ENCODE results near the gene PBX4.

The PBX4 gene

DNA sequence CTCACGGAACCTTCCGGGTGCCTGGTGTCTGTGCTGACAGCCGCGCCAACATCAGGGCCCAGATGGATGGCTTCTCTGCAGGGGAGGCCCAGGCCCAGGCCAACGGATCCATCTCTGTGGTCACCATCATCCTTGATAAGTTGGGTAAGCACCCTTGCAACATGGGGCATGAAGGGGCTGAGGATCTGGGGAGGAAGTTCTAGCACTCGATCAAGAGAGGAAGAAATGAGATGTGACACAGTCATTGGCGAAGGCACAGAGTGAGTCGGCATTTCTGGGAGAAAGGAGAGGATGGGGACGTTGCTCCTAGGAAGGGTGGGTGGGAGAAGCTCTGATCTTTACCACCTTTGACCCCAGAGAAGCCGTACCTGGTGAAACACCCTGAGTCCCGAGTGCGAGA, 76.0 kb downstream of the PBX4 start:
- no peak overlapping the region for H3K4me3 ChIP-seq (ENCODE audit: low read length)
- TF ChIP-seq ZNF274 (IDR thresholded peaks at IDR 0.05; ENCODE audit: low read depth, low read length), result no peak

DNA sequence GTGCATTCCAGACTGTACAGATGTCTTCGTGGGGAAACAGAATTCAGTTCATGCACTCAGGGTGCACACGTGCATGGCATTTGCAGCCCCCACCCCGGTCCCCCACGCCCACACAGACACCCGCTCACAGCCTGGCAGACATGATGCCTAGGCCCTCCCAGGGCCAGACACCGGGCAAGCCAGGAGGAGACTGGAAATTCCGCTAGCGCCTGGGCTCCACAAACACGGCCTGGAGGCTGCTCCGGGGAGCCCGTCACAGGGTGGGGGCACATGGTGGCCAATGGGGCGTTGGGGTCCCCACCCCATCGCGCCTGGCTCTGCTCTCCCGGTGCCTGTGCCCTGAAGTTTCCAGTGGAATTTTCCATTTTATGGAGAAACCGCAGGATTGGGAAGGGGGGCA, 76.9 kb downstream of the PBX4 start:
- no peak for TF ChIP-seq ZNF274 (IDR thresholded peaks at IDR 0.05; ENCODE audit: low read depth, low read length)

DNA sequence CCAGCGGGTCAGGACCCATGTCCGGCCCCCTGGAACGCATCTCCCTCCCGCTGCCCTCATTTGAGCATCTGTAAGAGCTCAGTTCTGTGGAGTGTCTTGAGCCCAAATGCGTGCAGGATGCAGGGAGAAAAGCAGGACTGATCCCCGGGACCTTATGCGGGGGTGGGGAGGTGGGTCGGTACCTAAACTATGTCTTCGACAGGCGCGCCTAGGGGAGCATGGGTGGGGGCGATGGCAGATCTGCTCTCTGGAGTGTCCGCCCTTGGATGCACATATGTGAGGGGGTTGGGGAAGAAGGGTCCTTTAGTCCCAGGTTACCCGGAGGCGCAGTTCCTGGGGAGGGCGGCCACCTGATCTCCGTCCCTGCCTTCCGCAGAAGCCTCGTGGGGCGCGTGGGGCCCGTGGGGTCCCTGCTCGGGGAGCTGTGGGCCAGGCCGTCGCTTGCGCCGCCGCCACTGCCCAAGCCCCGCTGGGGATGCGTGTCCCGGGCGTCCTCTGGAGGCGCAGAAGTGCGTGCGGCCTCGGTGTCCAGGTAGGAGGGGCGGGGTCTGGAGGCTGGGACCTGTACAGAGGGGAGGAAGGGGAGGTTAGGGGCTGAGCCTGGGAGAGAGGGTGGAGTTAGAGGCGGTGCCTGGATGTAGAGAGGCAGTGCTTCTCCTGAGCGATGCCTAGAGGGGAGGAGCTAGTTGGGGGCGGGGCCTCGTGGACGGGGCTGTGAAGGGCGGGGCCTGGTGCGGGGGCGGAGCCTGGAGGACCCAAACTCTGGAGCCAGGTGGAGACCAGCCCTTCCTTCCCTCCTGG, 77.6 kb downstream of the PBX4 start:
- no peak overlapping the region; the same call in 1 of the 2 replicates for H3K4me3 ChIP-seq (ENCODE audit: low read length)
- no peak for TF ChIP-seq ZNF274 (IDR thresholded peaks at IDR 0.05; ENCODE audit: low read depth, low read length)

More for the DNA sequence above, 76.9 kb downstream of the PBX4 start:
- H3K4me3 ChIP-seq (ENCODE audit: low read length), result no peak overlapping the region

DNA sequence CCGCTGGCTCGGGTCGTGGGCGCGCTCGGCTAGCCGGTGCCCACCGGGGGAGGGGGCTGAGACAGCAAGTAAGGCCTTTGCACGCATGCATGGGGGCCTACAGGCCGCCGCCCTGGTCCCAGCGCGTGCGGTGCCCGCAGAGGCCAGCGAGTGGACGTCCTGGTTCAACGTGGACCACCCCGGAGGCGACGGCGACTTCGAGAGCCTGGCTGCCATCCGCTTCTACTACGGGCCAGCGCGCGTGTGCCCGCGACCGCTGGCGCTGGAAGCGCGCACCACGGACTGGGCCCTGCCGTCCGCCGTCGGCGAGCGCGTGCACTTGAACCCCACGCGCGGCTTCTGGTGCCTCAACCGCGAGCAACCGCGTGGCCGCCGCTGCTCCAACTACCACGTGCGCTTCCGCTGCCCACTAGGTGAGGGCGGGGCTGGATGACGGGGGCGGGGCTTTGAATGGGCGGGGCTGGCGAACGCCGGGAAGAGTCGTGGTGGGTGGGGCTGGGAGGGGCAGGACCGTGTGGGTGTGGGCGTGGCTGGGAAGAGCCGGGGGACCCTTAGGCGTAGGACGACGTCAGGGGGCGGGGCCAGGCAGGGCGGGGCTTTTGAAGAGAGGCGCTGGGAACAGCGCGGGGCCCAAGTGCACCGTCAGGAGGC, 78.3 kb downstream of the PBX4 start:
- no peak overlapping the region; the same call in 1 of the 2 replicates for H3K4me3 ChIP-seq (ENCODE audit: low read length)
- no peak for TF ChIP-seq ZNF274 (IDR thresholded peaks at IDR 0.05; ENCODE audit: low read depth, low read length)

DNA sequence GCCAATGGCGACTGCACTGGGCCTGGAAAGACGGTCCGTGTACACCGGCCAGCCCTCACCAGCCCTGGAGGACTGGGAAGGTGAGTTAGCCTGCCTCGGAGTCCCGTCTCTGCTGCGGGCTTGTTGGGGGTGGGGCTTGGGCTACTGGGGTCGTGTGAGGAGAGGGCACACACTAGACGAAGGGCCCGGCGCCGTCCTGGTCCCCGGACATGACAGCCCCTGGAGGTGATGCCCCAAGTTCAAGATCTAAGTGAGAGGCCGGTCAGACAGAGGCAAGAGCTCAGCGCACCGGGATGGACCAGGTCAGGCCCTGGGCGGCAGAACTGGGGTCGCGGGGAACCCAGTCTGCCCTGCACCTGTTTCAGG, 78.8 kb downstream of the PBX4 start:
- no peak for TF ChIP-seq ZNF274 (IDR thresholded peaks at IDR 0.05; ENCODE audit: low read depth, low read length)

DNA sequence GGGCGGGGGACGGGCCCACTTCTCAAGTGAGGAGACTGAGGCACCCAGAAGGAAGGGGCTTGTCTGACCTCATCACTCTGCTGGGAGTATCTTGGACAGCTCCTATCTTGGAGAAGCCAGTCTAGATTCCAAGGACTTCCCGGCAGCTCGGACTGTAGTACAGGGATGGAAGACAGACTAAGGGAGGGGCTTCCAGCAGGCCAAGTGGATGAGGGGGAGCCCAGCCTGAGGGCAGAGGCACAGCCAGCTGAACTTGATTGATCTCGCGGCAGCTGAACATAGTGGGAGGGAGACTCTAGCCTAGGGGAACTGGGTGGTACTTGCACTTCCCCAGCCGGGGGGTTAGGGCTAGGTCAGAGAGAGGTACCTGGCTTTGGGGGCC, 79.7 kb downstream of the PBX4 start:
- no peak overlapping the region for H3K4me3 ChIP-seq (ENCODE audit: low read length)
- no peak for TF ChIP-seq ZNF274 (IDR thresholded peaks at IDR 0.05; ENCODE audit: low read depth, low read length)

More for the DNA sequence above, 78.8 kb downstream of the PBX4 start:
- H3K4me3 ChIP-seq (ENCODE audit: low read length), result no peak overlapping the region

DNA sequence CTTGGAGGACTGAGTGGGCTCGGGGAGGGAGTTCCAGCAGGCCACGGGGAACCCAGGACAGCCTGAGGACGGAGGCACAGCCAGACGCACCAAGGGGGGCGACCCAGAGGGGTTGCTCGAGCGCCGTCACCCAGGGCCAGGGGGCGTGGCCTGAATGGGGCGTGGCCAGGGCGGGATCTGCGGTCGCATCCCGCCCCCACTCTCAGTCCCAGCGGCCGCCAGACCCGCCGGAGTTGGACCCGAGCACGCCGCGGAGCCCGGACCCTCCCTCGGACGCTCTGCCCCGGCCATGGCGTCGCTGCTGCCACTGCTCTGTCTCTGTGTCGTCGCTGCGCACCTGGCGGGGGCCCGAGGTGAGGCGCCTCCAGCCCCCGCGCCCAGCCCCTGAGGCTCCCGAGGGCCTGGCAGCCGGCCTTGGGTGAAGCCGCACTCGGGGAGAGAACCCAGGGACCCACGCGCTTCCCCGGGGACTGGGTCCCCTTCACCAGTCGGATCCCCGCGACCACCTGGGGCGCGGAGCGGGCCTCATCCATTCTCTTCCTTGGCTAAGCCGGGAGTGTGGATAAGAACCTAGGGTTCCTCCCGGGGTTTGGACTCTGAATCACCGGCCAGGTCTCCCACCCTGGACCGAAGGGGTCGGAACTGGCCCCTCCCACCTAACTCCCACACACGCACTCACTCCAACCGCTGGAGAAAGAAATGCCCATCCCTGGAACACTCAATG, 80.3 kb downstream of the PBX4 start, which contains the start of gene CILP2:
Gene CILP2 (plus strand): TSS at position 205 of the 724 bp plus-strand sequence. CDS start 85 bp downstream, at position 290.
- no peak for TF ChIP-seq ZNF274 (IDR thresholded peaks at IDR 0.05; ENCODE audit: low read depth, low read length)
- H3K4me3 ChIP-seq (ENCODE audit: low read length), result no peak within 1 kb of the TSS

DNA sequence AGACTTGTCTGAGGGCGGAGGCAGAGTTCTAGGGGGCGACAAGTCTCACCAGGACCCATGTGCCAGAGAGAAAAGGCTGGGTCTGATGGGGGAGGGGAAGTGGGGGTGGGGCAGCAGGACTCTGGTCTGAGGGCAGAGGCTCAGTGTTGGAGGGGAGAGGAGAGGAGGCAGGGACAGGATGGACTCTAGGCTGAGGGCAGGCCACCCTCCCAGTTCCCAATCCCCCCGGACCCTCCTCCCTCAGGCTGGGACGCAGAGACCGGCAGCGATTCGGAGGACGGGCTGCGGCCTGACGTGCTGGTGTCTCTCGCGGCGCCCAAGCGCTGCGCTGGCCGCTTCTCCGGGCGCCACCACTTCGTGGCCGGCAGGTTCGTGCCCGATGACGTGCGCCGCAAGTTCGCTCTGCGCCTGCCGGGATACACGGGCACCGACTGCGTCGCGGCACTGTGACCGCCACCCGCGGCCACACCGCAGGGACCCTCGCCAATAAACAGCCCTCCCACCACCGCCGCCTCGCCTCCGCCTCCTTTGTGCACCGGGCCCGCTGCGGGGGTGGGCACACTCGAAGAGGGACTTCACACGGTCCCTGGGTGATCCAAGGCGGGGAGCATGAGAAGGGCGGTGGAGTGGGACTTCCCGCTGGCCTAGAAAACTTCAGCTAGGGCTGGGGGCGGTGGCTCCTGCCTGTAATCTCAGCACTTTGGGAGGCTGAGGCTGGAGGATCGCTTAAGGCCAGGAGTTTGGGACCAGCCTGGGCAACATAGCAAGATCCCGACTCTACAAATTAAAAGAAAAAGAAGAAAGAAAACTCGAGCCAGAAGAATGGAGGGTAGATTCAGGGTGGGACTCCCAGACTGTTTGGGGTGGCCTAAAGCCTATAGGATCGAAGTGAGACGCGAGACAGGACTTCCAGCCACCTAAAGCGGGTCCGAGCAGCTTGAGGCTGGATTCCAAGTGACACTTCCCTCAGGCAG, 81.1 kb downstream of the PBX4 start:
- no peak overlapping the region for H3K4me3 ChIP-seq (ENCODE audit: low read length)

DNA sequence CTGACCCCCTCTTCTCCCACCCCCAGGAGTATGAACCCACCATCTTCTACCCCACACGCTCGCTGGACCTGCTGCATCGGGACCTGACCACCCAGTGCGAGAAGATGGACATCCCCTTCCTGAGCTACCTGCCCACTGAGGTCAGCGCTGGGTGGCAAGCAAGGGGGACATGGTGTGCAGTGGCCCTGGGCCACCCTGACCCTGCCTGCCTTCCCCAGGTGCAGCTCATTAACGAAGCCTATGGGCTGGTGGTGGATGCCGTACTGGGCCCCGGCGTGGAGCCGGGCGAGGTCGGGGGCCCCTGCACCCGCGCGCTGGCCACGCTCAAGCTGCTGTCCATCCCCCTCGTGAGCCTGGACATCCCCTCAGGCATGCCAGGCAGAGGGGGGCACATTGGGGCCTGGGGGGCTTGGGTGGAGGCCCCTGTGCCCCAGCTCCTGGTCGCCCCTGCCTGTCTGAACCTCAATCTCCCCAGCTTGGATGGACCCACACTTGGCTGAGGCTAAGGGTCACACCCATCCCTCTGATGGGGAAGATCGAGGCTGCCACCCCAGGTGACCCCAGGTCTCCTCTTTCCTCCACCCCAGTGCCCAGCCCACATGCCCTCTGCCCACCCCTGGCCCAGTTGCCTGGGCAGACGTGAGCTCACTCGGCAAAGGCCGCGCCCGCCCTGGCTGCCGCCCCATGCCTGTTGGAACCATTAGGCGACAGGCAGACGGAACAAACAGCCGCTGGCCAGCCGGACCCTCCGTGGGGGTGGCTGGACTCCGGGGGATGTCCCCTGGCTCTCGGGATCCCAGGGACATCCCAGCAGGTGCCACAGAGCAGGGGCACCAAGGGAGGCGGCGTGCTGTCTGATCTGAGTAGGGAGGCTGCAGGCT, 82.9 kb downstream of the PBX4 start:
- H3K4me3 ChIP-seq (ENCODE audit: low read length), result no peak overlapping the region
- TF ChIP-seq ZNF274 (IDR thresholded peaks at IDR 0.05; ENCODE audit: low read depth, low read length), result no peak

More for the DNA sequence above, 81.1 kb downstream of the PBX4 start:
- no peak for TF ChIP-seq ZNF274 (IDR thresholded peaks at IDR 0.05; ENCODE audit: low read depth, low read length)

DNA sequence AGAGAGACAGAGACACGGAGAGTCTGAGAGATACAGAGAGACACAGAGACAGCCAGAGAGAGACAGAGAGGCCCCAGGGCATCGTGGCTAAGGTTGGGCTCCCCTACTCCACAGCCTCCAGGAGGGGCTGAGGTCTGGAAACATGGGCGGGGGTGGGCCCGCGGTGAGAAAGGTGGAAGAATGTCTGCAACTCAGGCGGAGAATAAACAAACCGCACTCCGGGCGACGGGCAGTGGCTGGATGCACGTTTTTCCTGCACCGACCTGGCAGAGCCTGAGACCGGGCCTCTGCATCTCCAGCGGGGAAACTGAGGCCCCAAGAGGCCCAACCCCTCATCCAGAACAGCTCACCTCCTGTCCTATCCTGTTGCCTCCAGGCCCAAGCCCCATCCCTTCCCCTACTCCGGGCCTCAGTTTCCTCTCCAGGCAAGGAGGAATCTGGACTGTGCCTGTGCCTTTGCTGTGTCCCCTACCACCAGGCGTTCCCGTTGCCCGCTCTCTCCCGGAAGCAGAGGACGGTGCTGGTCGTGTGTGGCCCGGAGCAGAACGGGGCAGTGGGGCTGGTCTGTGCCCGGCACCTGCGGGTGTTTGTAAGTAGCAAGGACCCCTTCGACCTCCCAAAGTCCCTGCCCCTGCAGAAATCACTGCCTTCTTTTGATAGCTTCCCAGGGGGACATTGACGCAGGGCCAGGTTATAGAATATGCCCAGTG, 83.8 kb downstream of the PBX4 start:
- H3K4me3 ChIP-seq (ENCODE audit: low read length), result no peak overlapping the region
- no peak for TF ChIP-seq ZNF274 (IDR thresholded peaks at IDR 0.05; ENCODE audit: low read depth, low read length)

DNA sequence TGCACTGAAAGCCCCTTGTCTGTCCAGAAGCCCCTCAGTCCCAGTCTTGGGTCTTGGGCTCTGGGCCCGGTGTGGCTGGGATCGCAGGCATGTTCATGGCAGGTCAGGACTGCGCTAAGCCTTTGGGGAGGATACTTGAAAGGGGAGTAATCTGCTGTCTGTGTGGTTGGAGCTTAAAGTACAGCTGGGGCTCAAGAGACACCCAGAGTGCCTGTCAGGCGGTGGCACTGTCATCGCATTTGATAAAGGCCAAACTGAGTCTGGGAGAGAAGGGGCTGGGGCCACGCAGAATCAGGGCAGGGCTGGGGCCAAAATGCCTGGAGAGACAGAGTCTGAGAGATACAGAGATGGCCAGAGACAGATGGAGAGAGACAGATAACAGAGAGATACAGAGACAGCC, 84.6 kb downstream of the PBX4 start:
- TF ChIP-seq ZNF274 (IDR thresholded peaks at IDR 0.05; ENCODE audit: low read depth, low read length), result no peak
- no peak overlapping the region for H3K4me3 ChIP-seq (ENCODE audit: low read length)

Measured in GM08714 (cell line).